GM12873 (cell line): ENCODE results near the gene CATSPERZ.

ENCODE experiments used
- CTCF ChIP-seq: IDR thresholded peaks from 2 replicates; pipeline ENCODE4 v1.5.1; 2012; ENCODE audit warnings: low read depth, mild to moderate bottlenecking, moderate library complexity, low read length, control low read depth; ENCODE audit not compliant: insufficient read depth; ENCODE audit errors: missing control alignments

The CATSPERZ gene

GRCh38 chr11:64349025-64349387, 48.8 kb downstream of the CATSPERZ start:
- TF ChIP-seq CTCF, result no peak

- no peak for TF ChIP-seq CTCF
These were observed 49.2 kb downstream of the CATSPERZ start for GRCh38 chr11:64349404-64349803.

GRCh38 chr11:64351136-64351631, 51.0 kb downstream of the CATSPERZ start:
- TF ChIP-seq CTCF, result no peak

GRCh38 chr11:64352099-64352994, 52.2 kb downstream of the CATSPERZ start:
- no peak for TF ChIP-seq CTCF

- no peak for TF ChIP-seq CTCF
These were observed 53.0 kb downstream of the CATSPERZ start for GRCh38 chr11:64352995-64353714.

- TF ChIP-seq CTCF, result no peak
These were observed 53.8 kb downstream of the CATSPERZ start for GRCh38 chr11:64353715-64354506.
